Measurements from ENCODE around the gene CTSD.

GRCh38 chr11:1796413-1797011, 32.8 kb upstream of the CTSD start:
- TF ChIP-seq CTCF (IDR thresholded peaks at IDR 0.05) (no peak), POLR2A (IDR thresholded peaks at IDR 0.05) (no peak)

Data from stomach (tissue), 4 donors.